Lower leg skin (tissue), 3 donors: Measurements from ENCODE around the gene ALOX15.

ENCODE experiments used
- CTCF ChIP-seq, 3 donors: fragments of 450-650 bp; IDR thresholded peaks; one replicate each; pipeline ENCODE4 v1.5.1; 2016; ENCODE audit warnings: antibody characterized with exemption in 3 of 3, mild to moderate bottlenecking in 3 of 3, moderate library complexity in 2 of 3
- POLR2A ChIP-seq, 2 donors: fragments of 450-650 bp; IDR thresholded peaks; one replicate each; pipeline ENCODE4 v1.6.1; 2016 to 2017; ENCODE audit warnings: antibody characterized with exemption in 2 of 2, mild to moderate bottlenecking in 1 of 2, moderate library complexity in 1 of 2

- TF ChIP-seq CTCF (IDR thresholded peaks at IDR 0.05) (no peak), POLR2A (IDR thresholded peaks at IDR 0.05) (no peak)
Observed at GRCh38 chr17:4596636-4597380, 44.7 kb downstream of the ALOX15 start.
